Effector memory CD4-positive, alpha-beta T cell (primary cell): Measurements from ENCODE around the gene TDRD3.

Source experiments
- DNase-seq, 3 donors: peaks; one replicate each; pipeline ENCODE4 v3.0.0-alpha.2; 2020
- H3K27ac ChIP-seq: 2 replicates; pipeline ENCODE4 v1.7.0; 2013; ENCODE audit warnings: mild to moderate bottlenecking, low read length, moderate library complexity; ENCODE audit not compliant: insufficient read depth, poor library complexity, severe bottlenecking
- H3K27me3 ChIP-seq: replicated peaks from 2 replicates; pipeline ENCODE4 v1.7.0; 2013; ENCODE audit warnings: mild to moderate bottlenecking, low read length; ENCODE audit not compliant: insufficient read depth, control insufficient read depth, poor library complexity, severe bottlenecking
- H3K36me3 ChIP-seq: 2 replicates; pipeline ENCODE4 v1.7.0; 2013; ENCODE audit warnings: mild to moderate bottlenecking, low read length, moderate library complexity; ENCODE audit not compliant: control insufficient read depth, insufficient read depth
- H3K4me1 ChIP-seq: 2 replicates; pipeline ENCODE4 v1.7.0; 2013; ENCODE audit warnings: low read length, mild to moderate bottlenecking; ENCODE audit not compliant: control insufficient read depth, insufficient read depth, poor library complexity, severe bottlenecking
- H3K4me3 ChIP-seq: 2 replicates; pipeline ENCODE4 v1.7.0; 2013; ENCODE audit warnings: low read length, low read depth, mild to moderate bottlenecking; ENCODE audit not compliant: insufficient read depth, poor library complexity, severe bottlenecking
- H3K9me3 ChIP-seq: 2 replicates; pipeline ENCODE4 v1.7.0; 2013; ENCODE audit warnings: mild to moderate bottlenecking, low read length, moderate library complexity; ENCODE audit not compliant: control insufficient read depth

TDRD3 gene

DNA sequence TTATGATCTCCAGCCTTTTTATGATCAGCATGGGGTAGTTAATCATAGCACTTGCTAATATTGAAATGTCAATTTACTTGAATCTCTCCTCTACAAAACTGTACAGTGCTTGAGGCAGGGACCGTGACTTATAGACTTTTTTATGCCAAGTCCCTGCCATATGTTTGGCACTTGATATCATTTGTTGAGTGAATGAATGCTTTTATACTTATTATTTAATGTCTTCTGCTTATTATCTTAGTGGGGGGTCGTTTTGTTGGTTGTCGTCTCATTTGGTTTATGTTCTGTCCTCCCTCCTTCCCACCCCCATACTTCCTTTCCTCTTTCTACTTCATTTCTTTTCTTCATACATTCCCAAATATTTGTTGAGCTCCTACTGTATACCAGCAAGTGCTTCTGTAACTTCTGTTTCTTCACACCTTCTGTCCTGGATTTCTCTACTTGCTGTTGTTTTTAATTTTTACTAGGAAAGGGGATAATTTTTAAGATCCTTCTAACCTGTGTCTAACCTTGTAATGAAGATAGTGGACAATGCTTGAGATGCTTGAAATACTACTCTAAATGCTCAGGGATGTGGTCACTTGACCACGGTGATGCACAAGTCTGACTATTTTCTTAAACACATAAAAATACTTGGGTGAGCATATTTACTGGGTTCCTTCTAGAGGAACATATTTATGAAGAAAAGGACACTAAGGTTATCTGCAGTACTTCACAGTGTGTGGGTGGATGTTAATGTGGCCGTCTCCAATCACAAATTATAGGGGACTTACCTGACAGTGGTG is 223.8 kb downstream of the TDRD3 start:
- no peak for DNase-seq
- H3K27ac ChIP-seq = no peak overlapping the region
- no peak overlapping the region for H3K4me3 ChIP-seq
- no peaks in the 10 kb centered on the region for H3K36me3 ChIP-seq
- no peaks in the 10 kb centered on the region for H3K4me1 ChIP-seq
- no peaks in the 10 kb centered on the region for H3K9me3 ChIP-seq
- H3K27me3 ChIP-seq = no peaks in the 10 kb centered on the region

DNA sequence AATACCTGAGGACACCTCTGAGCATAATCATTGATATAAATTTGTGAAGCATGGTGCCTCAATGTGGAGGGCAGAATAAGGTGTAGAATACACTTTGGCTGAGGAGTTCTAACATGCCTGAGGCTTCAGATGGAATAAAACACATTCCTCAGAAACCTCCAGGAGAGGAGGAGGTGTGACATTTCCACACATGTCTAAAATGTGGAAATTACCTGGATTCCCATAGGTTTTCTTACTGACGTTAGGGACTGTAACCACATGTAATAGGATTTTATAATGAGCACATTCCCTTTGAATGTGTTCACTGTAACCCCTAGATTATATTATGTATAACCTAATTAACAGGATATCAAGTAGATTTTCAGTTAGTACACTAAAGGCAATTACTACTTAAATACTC is 226.1 kb downstream of the TDRD3 start:
- no peak overlapping the region for H3K27ac ChIP-seq
- H3K9me3 ChIP-seq = no peaks in the 10 kb centered on the region
- H3K36me3 ChIP-seq = no peaks in the 10 kb centered on the region
- H3K4me1 ChIP-seq = no peaks in the 10 kb centered on the region
- H3K4me3 ChIP-seq = no peak overlapping the region
- no peaks in the 10 kb centered on the region for H3K27me3 ChIP-seq
- DNase-seq = no peak
